H9 (cell line): ENCODE results near the gene RANBP17. TPM values are rescaled to one million over a fixed set of nuclear protein-coding genes. Genes with fewer than 3 reads are reported as not detected.
"Not testable (repeated sequence)": the region's sequence is repeated elsewhere in the genome, so short reads cannot be mapped to it uniquely, and the experiment has no call there.

Source experiments
- DNase-seq: peaks from one replicate; pipeline ENCODE4 v3.0.0-alpha.2; 2017
- H2AFZ ChIP-seq: one replicate; pipeline ENCODE4 v1.6.1; 2013; ENCODE audit warnings: mild to moderate bottlenecking, low read length, control low read depth, moderate library complexity
- H2AK5ac ChIP-seq: 2 replicates; pipeline ENCODE4 v1.6.1; 2013; ENCODE audit warnings: low read length, control low read depth, mixed read lengths; ENCODE audit not compliant: insufficient read length
- H2BK120ac ChIP-seq: one replicate; pipeline ENCODE4 v1.6.1; 2013; ENCODE audit warnings: low read depth, mild to moderate bottlenecking, low read length, control low read depth, inconsistent platforms; ENCODE audit not compliant: poor library complexity, severe bottlenecking
- H2BK12ac ChIP-seq: 2 replicates; pipeline ENCODE4 v1.6.1; 2013; ENCODE audit warnings: low read length, control low read depth, mixed read lengths, low read depth; ENCODE audit not compliant: insufficient read length
- H2BK15ac ChIP-seq: 2 replicates; pipeline ENCODE4 v1.6.1; 2013; ENCODE audit warnings: low read depth, low read length, control low read depth
- H2BK20ac ChIP-seq: one replicate; pipeline ENCODE4 v1.6.1; 2013; ENCODE audit warnings: low read depth, mild to moderate bottlenecking, low read length, control low read depth, inconsistent platforms; ENCODE audit not compliant: poor library complexity, severe bottlenecking
- H2BK5ac ChIP-seq: 2 replicates; pipeline ENCODE4 v1.6.1; 2013; ENCODE audit warnings: low read length, control low read depth, mixed read lengths; ENCODE audit not compliant: insufficient read length
- H3K14ac ChIP-seq: 2 replicates; pipeline ENCODE4 v1.6.1; 2013; ENCODE audit warnings: low read length, control low read depth; ENCODE audit not compliant: insufficient read depth
- H3K18ac ChIP-seq: 2 replicates; pipeline ENCODE4 v1.6.1; 2013; ENCODE audit warnings: low read depth, mild to moderate bottlenecking, mixed read lengths, low read length, control low read depth; ENCODE audit not compliant: insufficient read length
- H3K23ac ChIP-seq: 2 replicates; pipeline ENCODE4 v1.6.1; 2013; ENCODE audit warnings: low read length, control low read depth, mixed read lengths, low read depth; ENCODE audit not compliant: insufficient read length
- H3K23me2 ChIP-seq: 2 replicates; pipeline ENCODE4 v1.6.1; 2013; ENCODE audit warnings: low read depth, mild to moderate bottlenecking, mixed read lengths, low read length, control low read depth; ENCODE audit not compliant: insufficient read length, poor library complexity, severe bottlenecking
- H3K27ac ChIP-seq: 2 replicates; pipeline ENCODE4 v1.5.1; 2013; ENCODE audit warnings: low read length, control low read depth, mixed read lengths, low read depth; ENCODE audit not compliant: insufficient read length
- H3K27me3 ChIP-seq: 2 replicates; pipeline ENCODE4 v1.6.1; 2013; ENCODE audit warnings: low read length, control low read depth, inconsistent platforms; ENCODE audit not compliant: insufficient read depth
- H3K4ac ChIP-seq: 2 replicates; pipeline ENCODE4 v1.6.1; 2013; ENCODE audit warnings: low read depth, mild to moderate bottlenecking, control low read depth, inconsistent platforms, low read length, moderate library complexity
- H3K4me1 ChIP-seq: 2 replicates; pipeline ENCODE4 v1.6.1; 2013; ENCODE audit warnings: low read length, control low read depth, inconsistent platforms; ENCODE audit not compliant: insufficient read depth
- H3K4me2 ChIP-seq: 2 replicates; pipeline ENCODE4 v1.6.1; 2013; ENCODE audit warnings: low read length, control low read depth, mixed read lengths; ENCODE audit not compliant: insufficient read length, insufficient read depth
- H3K56ac ChIP-seq: 2 replicates; pipeline ENCODE4 v1.6.1; 2013; ENCODE audit warnings: low read depth, mild to moderate bottlenecking, mixed read lengths, low read length, control low read depth; ENCODE audit not compliant: insufficient read length
- H3K79me1 ChIP-seq: 2 replicates; pipeline ENCODE4 v1.6.1; 2013; ENCODE audit warnings: low read depth, mild to moderate bottlenecking, moderate library complexity, low read length, control low read depth, inconsistent platforms; ENCODE audit not compliant: insufficient read depth, poor library complexity, severe bottlenecking
- H3K79me2 ChIP-seq: 2 replicates; pipeline ENCODE4 v1.6.1; 2013; ENCODE audit warnings: low read length, control low read depth, inconsistent platforms; ENCODE audit not compliant: insufficient read depth
- H3K9ac ChIP-seq: 2 replicates; pipeline ENCODE4 v1.6.1; 2013; ENCODE audit warnings: low read length, control low read depth, mixed read lengths; ENCODE audit not compliant: insufficient read length; ENCODE audit errors: extremely low read depth
- H3K9me3 ChIP-seq: one replicate; pipeline ENCODE4 v1.6.1; 2013; ENCODE audit warnings: low read depth, low read length, inconsistent platforms; ENCODE audit not compliant: control insufficient read depth
- H3T11ph ChIP-seq: one replicate; pipeline ENCODE4 v1.6.1; 2013; ENCODE audit warnings: mild to moderate bottlenecking, low read length, control low read depth, inconsistent platforms
- H4K20me1 ChIP-seq: one replicate; pipeline ENCODE4 v1.6.1; 2013; ENCODE audit not compliant: control insufficient read depth, insufficient read length, insufficient read depth
- H4K5ac ChIP-seq: 2 replicates; pipeline ENCODE4 v1.6.1; 2013; ENCODE audit warnings: low read depth, mild to moderate bottlenecking, mixed read lengths, low read length, control low read depth; ENCODE audit not compliant: insufficient read length
- H4K8ac ChIP-seq: replicated peaks from 2 replicates; pipeline ENCODE4 v1.6.1; 2013; ENCODE audit warnings: low read length, control low read depth, mixed read lengths, low read depth; ENCODE audit not compliant: insufficient read length
- H4K91ac ChIP-seq: 2 replicates; pipeline ENCODE4 v1.6.1; 2013; ENCODE audit warnings: low read depth, mild to moderate bottlenecking, moderate library complexity, mixed read lengths, low read length, control low read depth; ENCODE audit not compliant: insufficient read length
- H3K27ac Mint-ChIP-seq, 3 experiments: 2 replicates in 2 of 3; 3 replicates in 1 of 3; pipeline ENCODE4 v1.8.0; 2020 to 2021; ENCODE audit warnings: mixed read lengths in 3 of 3, mild to moderate bottlenecking in 1 of 3, moderate library complexity in 1 of 3
- H3K27me3 Mint-ChIP-seq: 2 replicates; pipeline ENCODE4 v1.8.0; 2021; ENCODE audit warnings: low read depth, mild to moderate bottlenecking, moderate library complexity, mixed read lengths
- H3K36me3 Mint-ChIP-seq, 3 experiments: 2 replicates in 2 of 3; 3 replicates in 1 of 3; pipeline ENCODE4 v1.8.0; 2020 to 2021; ENCODE audit warnings: low read depth in 3 of 3, mixed read lengths in 3 of 3; ENCODE audit not compliant: insufficient read depth in 1 of 3
- H3K4me1 Mint-ChIP-seq, 2 experiments: 2 replicates each; pipeline ENCODE4 v1.8.0; 2020; ENCODE audit warnings: mixed read lengths in 2 of 2
- H3K4me3 Mint-ChIP-seq, 2 experiments: 2 replicates in 1 of 2; 3 replicates in 1 of 2; pipeline ENCODE4 v1.8.0; 2020 to 2021; ENCODE audit warnings: mild to moderate bottlenecking in 2 of 2, mixed read lengths in 2 of 2, moderate library complexity in 1 of 2
- H3K9me3 Mint-ChIP-seq, 2 experiments: 2 replicates in 1 of 2; 3 replicates in 1 of 2; pipeline ENCODE4 v1.8.0; 2020; ENCODE audit warnings: mild to moderate bottlenecking in 2 of 2, mixed read lengths in 2 of 2, moderate library complexity in 1 of 2
- CTCF ChIP-seq: fragments of 200-600 bp; sonication (generic); conservative IDR thresholded peaks from 3 replicates; pipeline ENCODE4 v1.8.0; 2021; ENCODE audit warnings: antibody characterized with exemption, mild to moderate bottlenecking
- WGBS: extraction: QIAGEN DNeasy Blood & Tissue Kit; methylation state at CpG from one replicate; pipeline ENCODE4 v1.1.7; 2013; ENCODE audit warnings: missing lambda C conversion rate, low lambda C conversion rate, mixed read lengths; ENCODE audit not compliant: insufficient read length; ENCODE audit errors: extremely low coverage; 5-methylcytosine and 5-hydroxymethylcytosine counted together
- total RNA-seq: library from RNA; stranded (reverse); gene quantifications from 2 replicates; pipeline ENCODE4 v1.2.1, GENCODE V29; 2021

Gene RANBP17
- total RNA-seq, 1 experiment from 2014 or later, result 16.5 TPM

DNA sequence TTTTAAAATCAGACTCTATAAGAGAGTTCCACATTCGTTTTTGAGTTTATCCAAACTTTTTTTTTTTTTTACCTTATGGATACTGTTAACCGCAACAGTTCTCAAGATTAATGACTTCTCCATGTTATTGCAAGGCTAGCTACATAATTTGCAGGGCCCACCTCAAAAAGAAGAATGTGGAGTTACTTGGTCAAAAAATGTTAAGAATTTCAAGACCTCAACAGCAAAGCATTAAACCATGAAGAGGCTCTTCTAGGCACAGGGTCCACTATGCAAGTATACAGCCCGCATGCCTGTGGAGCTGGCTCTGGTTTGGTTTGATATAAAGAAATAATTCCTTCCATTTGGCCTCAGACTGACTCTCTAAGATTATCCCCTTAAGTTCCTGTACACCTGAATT is 313.9 kb downstream of the RANBP17 start:
- H3K79me1 ChIP-seq, result no peaks in the 10 kb centered on the region
- H3K27me3 Mint-ChIP-seq, result no peaks in the 10 kb centered on the region
- no peak overlapping the region for H3K27ac Mint-ChIP-seq
- H2BK120ac ChIP-seq, result no peak overlapping the region
- H4K91ac ChIP-seq, result no peak overlapping the region
- H3K27ac ChIP-seq, result no peak overlapping the region
- no peaks in the 10 kb centered on the region for H3K23me2 ChIP-seq
- H3K79me2 ChIP-seq, result no peaks in the 10 kb centered on the region
- no peak for TF ChIP-seq CTCF
- H3K56ac ChIP-seq, result no peak overlapping the region
- no peaks in the 10 kb centered on the region for H3K9me3 ChIP-seq
- H2BK15ac ChIP-seq, result no peak overlapping the region
- H3K4me3 Mint-ChIP-seq, result no peak overlapping the region
- no peaks in the 10 kb centered on the region for H3K4me1 Mint-ChIP-seq
- H2AFZ ChIP-seq, result no peak overlapping the region
- H2AK5ac ChIP-seq, result no peak overlapping the region
- no peaks in the 10 kb centered on the region for H3K27me3 ChIP-seq
- H3K18ac ChIP-seq, result no peak overlapping the region
- H3K9ac ChIP-seq, result no peak overlapping the region
- H3K4me1 ChIP-seq, result no peaks in the 10 kb centered on the region
- no peak overlapping the region for H3K4me2 ChIP-seq
- no peak overlapping the region for H3T11ph ChIP-seq
- no peak overlapping the region for H2BK12ac ChIP-seq
- WGBS, result no CpG with 5 or more reads among the region's 3 CpGs
- H3K9me3 Mint-ChIP-seq, result peaks cover 0 to 3% of the 10 kb centered on the region in 2 experiments; a peak in 1 of 5 replicates
- no peak overlapping the region for H4K5ac ChIP-seq
- no peak overlapping the region for H3K4ac ChIP-seq
- no peak overlapping the region for H3K23ac ChIP-seq
- no peak overlapping the region for H2BK5ac ChIP-seq
- no peak overlapping the region for H4K8ac ChIP-seq
- no peak overlapping the region for H2BK20ac ChIP-seq
- no peaks in the 10 kb centered on the region for H4K20me1 ChIP-seq
- no peak overlapping the region for H3K14ac ChIP-seq
- peaks cover 7 to 10% (median 8%) of the 10 kb centered on the region in 3 experiments; a peak in 4 of 7 replicates for H3K36me3 Mint-ChIP-seq
- DNase-seq, result no peak

GRCh38 chr5:171178190-171178589 is 316.4 kb downstream of the RANBP17 start:
- H4K20me1 ChIP-seq, H3K9ac ChIP-seq, H3T11ph ChIP-seq, H3K4me2 ChIP-seq, H4K8ac ChIP-seq, H3K27me3 Mint-ChIP-seq, H3K56ac ChIP-seq, H3K36me3 Mint-ChIP-seq, H3K79me1 ChIP-seq, H3K9me3 ChIP-seq, DNase-seq, H3K4me1 Mint-ChIP-seq, H4K91ac ChIP-seq, H2AFZ ChIP-seq, H3K9me3 Mint-ChIP-seq, H3K27me3 ChIP-seq, H3K27ac ChIP-seq, H3K4me1 ChIP-seq, H3K14ac ChIP-seq, H3K18ac ChIP-seq, H2BK20ac ChIP-seq, H2AK5ac ChIP-seq, H2BK5ac ChIP-seq, H3K4ac ChIP-seq, H2BK120ac ChIP-seq, H2BK15ac ChIP-seq, H3K79me2 ChIP-seq, H3K27ac Mint-ChIP-seq, H4K5ac ChIP-seq, H2BK12ac ChIP-seq, H3K23me2 ChIP-seq, H3K23ac ChIP-seq, H3K4me3 Mint-ChIP-seq: not testable (repeated sequence)
- no CpG with 5 or more reads among the region's 5 CpGs for WGBS
